Measurements from ENCODE around the gene SLU7. TPM values are rescaled to one million over a fixed set of nuclear protein-coding genes. Genes with fewer than 3 reads are reported as not detected.
"Not testable (repeated sequence)": the region's sequence is repeated elsewhere in the genome, so short reads cannot be mapped to it uniquely, and the experiment has no call there.

The SLU7 gene
- total RNA-seq, 1 donor from 2014 or later, result 56.3 TPM

GRCh38 chr5:160451281-160451680 lies 32.4 kb upstream of the SLU7 start:
- DNase-seq (ENCODE audit: low spot score in 2 of 2) (no peak), FAIRE-seq (no peak)

DNA sequence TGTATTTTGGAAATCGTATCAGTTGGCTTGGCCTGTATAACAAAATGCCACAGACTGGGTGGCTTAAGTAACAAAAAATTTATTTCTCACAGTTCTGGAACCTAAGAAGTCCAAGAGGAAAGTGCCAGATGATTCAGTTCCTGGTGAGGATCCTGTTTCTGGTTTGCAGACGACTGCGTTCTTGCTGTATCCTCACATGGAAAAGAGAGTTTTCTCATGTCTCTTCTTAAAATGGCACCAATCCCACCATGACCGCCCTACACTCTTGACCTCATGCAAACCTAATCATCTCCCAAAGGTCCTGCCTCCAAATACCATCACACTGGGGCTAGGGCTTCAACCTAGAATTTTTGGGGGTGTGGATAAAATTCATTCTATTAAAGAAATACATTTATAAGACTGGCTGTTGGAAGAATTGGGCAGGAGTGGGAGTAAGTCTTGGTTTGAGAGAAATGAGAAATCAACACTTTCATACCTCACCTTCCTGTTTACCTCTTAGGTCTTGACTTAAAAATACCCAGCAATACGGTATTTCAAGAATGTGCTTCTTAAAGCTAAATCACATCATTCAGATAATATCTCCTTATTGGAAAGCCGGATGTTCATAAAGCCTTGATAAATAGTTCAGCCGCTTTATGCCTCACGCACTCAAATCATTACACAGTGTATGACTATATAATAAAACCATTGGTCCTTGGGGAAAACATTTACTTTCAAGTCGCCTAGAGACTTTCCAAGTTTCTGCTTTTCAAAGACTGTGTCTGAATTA lies 31.5 kb upstream of the SLU7 start:
- DNase-seq (ENCODE audit: low spot score in 2 of 2) (no peak), FAIRE-seq (no peak)

- FAIRE-seq, result no peak
- no peak for DNase-seq (ENCODE audit: low spot score in 2 of 2)
Observed at GRCh38 chr5:160449458-160449857, 30.6 kb upstream of the SLU7 start.

DNA sequence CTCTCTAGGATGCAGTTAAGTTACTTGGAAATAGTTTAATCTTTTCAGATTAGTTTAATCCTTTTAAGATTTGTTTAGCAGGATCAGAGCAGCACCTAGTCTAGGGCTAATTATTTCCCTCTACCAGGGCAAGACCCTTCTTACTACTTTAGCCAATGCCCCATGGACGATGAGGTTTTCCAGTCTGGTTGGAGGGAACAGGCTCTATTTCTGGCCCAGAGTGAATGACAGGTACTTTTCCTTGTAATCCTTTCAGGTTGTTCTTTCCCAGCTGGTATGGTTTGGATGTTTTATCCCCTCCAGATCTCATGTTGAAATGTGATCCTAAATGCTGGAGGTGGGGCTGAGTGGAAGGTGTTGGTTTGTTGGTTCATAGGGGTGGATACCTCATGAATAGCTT lies 30.0 kb upstream of the SLU7 start:
- FAIRE-seq (no peak), DNase-seq (ENCODE audit: low spot score in 2 of 2) (no peak)

DNA sequence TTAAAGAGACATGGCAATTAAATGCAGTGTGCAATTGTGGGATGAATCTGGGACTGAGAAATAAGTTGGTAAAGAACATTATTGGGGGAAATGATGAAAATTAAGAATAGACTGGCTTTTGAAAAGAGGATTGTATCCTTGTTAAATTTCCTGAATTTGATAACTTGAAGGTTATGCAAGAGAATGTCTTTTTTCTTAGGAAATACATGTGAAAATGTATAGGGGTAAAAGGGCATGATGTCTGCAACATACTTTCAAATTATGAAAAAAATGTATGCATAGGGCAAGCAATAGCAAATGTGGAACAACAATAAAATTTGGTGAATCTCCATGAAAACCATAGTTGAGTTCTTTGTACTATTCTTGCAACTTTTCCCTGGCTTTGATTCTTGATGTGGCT lies 26.9 kb upstream of the SLU7 start:
- FAIRE-seq, result no peak
- no peak for DNase-seq (ENCODE audit: low spot score in 2 of 2)

DNA sequence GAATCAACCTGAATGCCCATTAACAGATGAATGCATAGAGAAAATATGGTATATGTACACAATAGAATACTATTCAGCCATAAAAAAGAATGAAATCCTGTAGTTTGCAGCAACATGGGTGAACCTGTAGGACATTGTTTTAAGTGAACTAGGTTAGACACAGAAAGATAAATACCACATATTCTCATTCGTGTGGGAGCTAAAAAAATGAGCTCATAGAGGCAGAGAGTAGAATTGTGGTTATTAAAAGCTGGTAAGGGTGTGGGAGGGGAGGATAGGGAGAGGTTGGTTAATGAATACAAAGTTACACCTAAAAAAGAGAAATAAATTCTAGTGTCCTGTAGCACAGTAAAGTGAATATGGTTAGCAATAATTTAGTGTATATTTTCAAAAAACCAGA lies 26.3 kb upstream of the SLU7 start:
- no peak for FAIRE-seq
- DNase-seq (ENCODE audit: low spot score in 2 of 2), result no peak

DNA sequence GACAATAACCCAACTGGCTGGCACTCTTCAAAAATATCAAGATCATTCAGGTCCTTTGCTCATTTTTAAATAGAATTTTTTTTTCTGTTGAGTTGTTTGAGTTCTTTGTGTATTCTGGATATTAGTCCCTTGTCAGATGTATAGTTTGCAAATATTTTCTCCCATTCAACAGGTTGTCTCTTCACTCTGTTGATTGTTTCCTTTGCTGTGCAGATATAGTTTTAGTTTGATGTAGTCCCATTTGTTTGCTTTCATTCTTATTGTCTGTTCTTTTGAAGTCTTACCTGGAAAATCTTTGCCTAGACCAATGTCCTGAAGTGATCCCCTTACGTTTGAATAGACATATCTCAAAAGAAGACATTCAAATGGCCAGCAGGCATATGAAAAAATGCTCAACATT lies 25.5 kb upstream of the SLU7 start:
- DNase-seq (ENCODE audit: low spot score in 2 of 2), result no peak
- FAIRE-seq, result no peak

GRCh38 chr5:160442824-160443431 lies 24.0 kb upstream of the SLU7 start:
- FAIRE-seq (no peak), DNase-seq (ENCODE audit: low spot score in 2 of 2) (no peak)

DNA sequence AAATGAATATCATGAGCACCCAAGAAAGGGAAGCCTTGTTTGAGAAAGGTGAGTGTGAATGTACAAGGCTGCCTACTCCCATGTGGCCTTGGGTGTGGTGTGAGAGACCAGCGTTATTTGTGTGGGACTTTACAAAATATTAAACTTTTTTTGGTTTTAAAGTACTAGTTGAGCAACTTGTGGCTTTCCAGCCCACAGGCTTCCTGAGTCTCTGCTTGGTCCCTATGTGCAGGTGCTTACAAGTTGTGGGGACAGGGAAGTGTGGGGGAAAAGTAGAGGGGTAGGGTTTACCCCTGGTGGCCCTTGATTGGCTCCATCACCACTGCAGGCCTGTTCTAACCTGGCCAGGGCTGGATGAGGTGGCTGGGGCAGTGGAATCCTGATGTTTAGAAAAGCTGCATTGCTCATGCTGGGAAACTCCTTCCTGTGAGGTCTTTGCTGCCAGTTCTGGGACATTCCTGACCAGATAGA lies 22.5 kb upstream of the SLU7 start:
- DNase-seq (ENCODE audit: low spot score in 2 of 2), result no peak
- no peak for FAIRE-seq

DNA sequence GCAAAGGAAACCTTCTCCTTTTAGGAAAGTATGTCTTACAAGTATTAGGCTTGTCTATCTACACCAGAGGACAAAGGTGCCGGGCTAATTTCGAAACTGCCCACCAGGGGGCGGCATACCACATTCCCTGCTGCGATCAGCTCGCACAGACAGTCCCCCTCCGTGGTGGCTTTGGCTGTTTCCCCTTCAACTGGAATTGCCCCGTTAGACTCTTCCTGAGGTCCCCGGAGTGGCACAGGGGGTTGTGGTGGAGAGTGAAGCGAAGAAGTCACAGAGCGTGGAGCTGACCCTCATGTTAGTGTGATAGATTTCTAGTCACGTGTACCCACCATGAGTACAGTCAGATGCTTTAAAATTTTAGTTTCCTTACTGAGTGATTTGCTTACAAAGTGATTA lies 20.3 kb upstream of the SLU7 start:
- DNase-seq (ENCODE audit: low spot score in 2 of 2) (peak; percentile 52 to 69), FAIRE-seq (no peak)

GRCh38 chr5:160438316-160439204 lies 19.7 kb upstream of the SLU7 start:
- FAIRE-seq (no peak), DNase-seq (ENCODE audit: low spot score in 2 of 2) (peak; percentile 24 to 51)

- FAIRE-seq (no peak), DNase-seq (ENCODE audit: low spot score in 2 of 2) (no peak)
Observed at GRCh38 chr5:160437271-160437670, 18.4 kb upstream of the SLU7 start.

GRCh38 chr5:160436661-160437060 lies 17.8 kb upstream of the SLU7 start:
- not testable (repeated sequence) for FAIRE-seq; DNase-seq (ENCODE audit: low spot score in 2 of 2)

GRCh38 chr5:160436017-160436416 lies 17.1 kb upstream of the SLU7 start:
- DNase-seq (ENCODE audit: low spot score in 2 of 2) (no peak), FAIRE-seq (no peak)

GRCh38 chr5:160435532-160435931 lies 16.7 kb upstream of the SLU7 start:
- FAIRE-seq, result no peak
- no peak for DNase-seq (ENCODE audit: low spot score in 2 of 2)

- DNase-seq (ENCODE audit: low spot score in 2 of 2), result no peak
Observed at GRCh38 chr5:160434022-160434531, 15.2 kb upstream of the SLU7 start.

GRCh38 chr5:160432787-160433186 lies 13.9 kb upstream of the SLU7 start:
- FAIRE-seq (no peak), DNase-seq (ENCODE audit: low spot score in 2 of 2) (no peak)

More at GRCh38 chr5:160434022-160434531, 15.2 kb upstream of the SLU7 start:
- FAIRE-seq, result no peak

DNA sequence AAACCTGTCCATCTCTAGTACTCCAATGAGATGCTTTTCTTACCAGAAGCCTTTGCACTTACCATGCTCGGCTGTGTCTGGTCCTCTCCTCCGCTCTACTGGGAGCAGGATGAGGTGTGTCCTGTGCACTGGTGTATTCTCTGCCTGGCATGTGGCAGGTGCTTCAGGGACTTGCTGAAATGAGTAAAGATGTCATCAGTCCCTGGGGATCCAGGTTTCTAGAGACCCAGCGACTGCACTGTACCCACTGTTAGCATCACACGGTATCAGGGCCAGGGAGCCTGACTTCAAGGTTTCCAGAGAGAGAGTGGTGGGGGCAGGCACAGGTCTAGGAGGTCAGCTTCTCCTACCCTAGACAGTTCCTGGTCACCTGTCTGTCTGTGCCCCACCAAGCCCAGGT lies 13.3 kb upstream of the SLU7 start:
- DNase-seq (ENCODE audit: low spot score in 2 of 2), result no peak
- FAIRE-seq, result no peak

GRCh38 chr5:160427607-160428006 lies 8.7 kb upstream of the SLU7 start:
- DNase-seq (ENCODE audit: low spot score in 2 of 2) (no peak), FAIRE-seq (no peak)

DNA sequence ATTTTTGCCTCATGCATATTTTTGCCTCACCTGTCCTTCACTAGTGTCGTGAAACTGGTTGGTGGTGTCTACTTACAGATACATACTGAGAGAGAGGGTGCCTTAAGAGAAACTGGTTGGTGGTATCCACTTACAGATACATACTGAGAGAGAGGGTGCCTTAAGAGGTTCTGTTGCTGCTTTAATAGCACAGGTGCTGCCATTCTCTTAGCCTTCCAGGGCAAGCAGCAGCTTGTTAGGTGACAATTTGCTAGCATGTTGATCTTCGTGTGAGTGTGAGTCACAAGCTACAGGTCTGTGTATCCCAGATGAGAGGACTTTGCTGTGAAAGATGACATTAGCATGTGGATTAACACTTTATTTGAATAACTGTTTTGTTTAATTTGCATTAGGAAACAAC lies 4.2 kb upstream of the SLU7 start:
- FAIRE-seq, result no peak

More for the DNA sequence above, 4.2 kb upstream of the SLU7 start:
- no peak for DNase-seq (ENCODE audit: low spot score in 2 of 2)
